ENCODE measurements around the gene KCNQ1OT1. TPM values are rescaled to one million over a fixed set of nuclear protein-coding genes. Genes with fewer than 3 reads are reported as not detected.

Gene KCNQ1OT1
- total and polyA plus RNA-seq, 9 of the 15 experiments (the other 6 are each of a cell fraction or from before 2014, with no cell fraction given) = 0.04 to 2.3 (median 0.74) TPM

DNA sequence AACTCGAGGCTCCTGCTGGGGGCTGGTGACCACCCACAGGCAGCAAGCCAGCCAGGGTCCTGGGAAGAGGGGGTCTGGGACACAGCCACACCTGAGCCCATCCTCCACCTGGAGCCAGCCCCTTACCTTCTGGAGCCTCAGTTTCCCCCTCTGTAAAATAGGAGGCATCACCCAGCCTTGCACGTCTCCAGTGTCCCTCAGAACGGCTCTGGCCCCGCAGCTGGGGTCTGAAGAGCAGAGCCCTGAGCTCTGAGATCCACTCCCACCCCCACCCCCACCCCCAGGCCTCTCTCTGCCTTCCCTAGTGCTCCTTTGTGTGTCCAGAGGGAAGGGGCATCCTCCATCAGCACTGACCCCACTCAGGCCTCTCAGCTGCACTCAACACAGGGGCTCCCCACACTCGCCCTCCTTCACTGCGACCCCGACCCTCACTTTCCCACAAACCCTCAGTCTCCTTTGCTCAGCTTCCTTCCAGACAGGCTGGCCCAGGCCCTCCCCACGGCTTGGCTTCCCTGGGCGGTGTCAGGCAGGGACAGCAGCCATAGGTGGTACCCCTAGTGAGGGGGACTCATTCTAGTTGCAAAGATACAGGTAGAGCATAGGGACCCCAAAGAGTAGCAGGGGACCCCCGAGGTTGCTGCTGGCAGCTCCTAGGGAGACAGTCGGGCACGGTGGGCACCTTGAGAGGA lies 33.3 kb upstream of the KCNQ1OT1 start:
- FAIRE-seq = no peak
- H3K27me3 ChIP-seq (ENCODE audit: control insufficient read depth in 2 of 2, insufficient read depth in 2 of 2, low read length in 2 of 2) = peaks cover 0 to 4% of the 10 kb centered on the region in 2 experiments; a peak in 1 of 5 replicates
- H3K79me2 ChIP-seq (ENCODE audit: control insufficient read depth, insufficient read depth, low read length) = no peaks in the 10 kb centered on the region
- in situ Hi-C loops (cut with MboI) = no loop called here
- H3K4me1 ChIP-seq (replicated peaks in 1 of 2; ENCODE audit: control insufficient read depth in 2 of 2, insufficient read depth in 2 of 2, low read length in 2 of 2) = peaks cover 7 to 50% of the 10 kb centered on the region in 2 experiments; a peak in 4 of 5 replicates
- CTCF ChIA-PET (ENCODE audit: low intra/inter-chr PET ratio) = no interaction called here
- H2AFZ ChIP-seq (ENCODE audit: low read depth, low read length) = no peak overlapping the region
- TF ChIP-seq ZBTB43 (CRISPR knock-in tag; IDR thresholded peaks at IDR 0.05) = no peak
- no peak for TF ChIP-seq THRAP3 (IDR thresholded peaks at IDR 0.05; ENCODE audit: borderline replicate concordance)
- TF ChIP-seq PCBP2 (IDR thresholded peaks at IDR 0.05; ENCODE audit: low read depth, low read length, poor library complexity, severe bottlenecking) = no peak
- no peak for TF ChIP-seq ZNF212 (CRISPR knock-in tag; IDR thresholded peaks at IDR 0.05)
- TF ChIP-seq, protein P1, sequence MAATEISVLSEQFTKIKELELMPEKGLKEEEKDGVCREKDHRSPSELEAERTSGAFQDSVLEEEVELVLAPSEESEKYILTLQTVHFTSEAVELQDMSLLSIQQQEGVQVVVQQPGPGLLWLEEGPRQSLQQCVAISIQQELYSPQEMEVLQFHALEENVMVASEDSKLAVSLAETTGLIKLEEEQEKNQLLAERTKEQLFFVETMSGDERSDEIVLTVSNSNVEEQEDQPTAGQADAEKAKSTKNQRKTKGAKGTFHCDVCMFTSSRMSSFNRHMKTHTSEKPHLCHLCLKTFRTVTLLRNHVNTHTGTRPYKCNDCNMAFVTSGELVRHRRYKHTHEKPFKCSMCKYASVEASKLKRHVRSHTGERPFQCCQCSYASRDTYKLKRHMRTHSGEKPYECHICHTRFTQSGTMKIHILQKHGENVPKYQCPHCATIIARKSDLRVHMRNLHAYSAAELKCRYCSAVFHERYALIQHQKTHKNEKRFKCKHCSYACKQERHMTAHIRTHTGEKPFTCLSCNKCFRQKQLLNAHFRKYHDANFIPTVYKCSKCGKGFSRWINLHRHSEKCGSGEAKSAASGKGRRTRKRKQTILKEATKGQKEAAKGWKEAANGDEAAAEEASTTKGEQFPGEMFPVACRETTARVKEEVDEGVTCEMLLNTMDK (IDR thresholded peaks at IDR 0.05; ENCODE audit: borderline replicate concordance, insufficient read depth, low read depth, low read length, poor library complexity, severe bottlenecking) = no peak
- H4K20me1 ChIP-seq (replicated peaks; ENCODE audit: control insufficient read depth, insufficient read depth, low read length) = no peaks in the 10 kb centered on the region; the same call in 1 of the 2 replicates
- H3K27ac ChIP-seq (ENCODE audit: extremely low read depth, low read depth, low read length) = no peak overlapping the region
- H3K4me2 ChIP-seq (ENCODE audit: insufficient read depth, low read length) = no peak overlapping the region
- WGBS (ENCODE audit: insufficient coverage, low coverage, missing lambda C conversion rate) = 26% methylated on average over 12 of the region's 12 CpGs
- ATAC-seq = no peak
- intact Hi-C loops (cut with micrococcal nuclease) = no loop called here
- no peak overlapping the region for H3K4me3 ChIP-seq
- peak overlapping the region in 1 of 2 experiments; percentile 36; a peak in 1 of 4 replicates for H3K9ac ChIP-seq (ENCODE audit: insufficient read depth in 1 of 2, low read depth in 2 of 2, low read length in 2 of 2)
- no peaks in the 10 kb centered on the region for H3K36me3 ChIP-seq (ENCODE audit: control insufficient read depth, insufficient read depth, low read length)
- POLR2A ChIA-PET = interaction anchor here (0.6 kb wide), 1 partner anchor 44 kb away, joined by 3 read pairs; no protein-coding TSS in a partner anchor
- H3K9me3 ChIP-seq (replicated peaks; ENCODE audit: control insufficient read depth, insufficient read depth, low read depth, low read length) = no peaks in the 10 kb centered on the region
- H3K9me1 ChIP-seq (ENCODE audit: control insufficient read depth, insufficient read depth, low read length) = no peaks in the 10 kb centered on the region
- no TSS peak for BruUV-seq (replicated peaks)
- no peak for DNase-seq (ENCODE audit: extremely low read depth in 1 of 4, low spot score in 3 of 4)
